RWPE2 (cell line): Measurements from ENCODE around the gene TRABD2A.

ENCODE experiments used
- ATAC-seq: fragments of 200-7000 bp; cut with Tn5 transposase; 3 replicates; pipeline ENCODE4 v1.9.1; 2021; ENCODE audit warnings: low read depth
- DNase-seq: peaks from one replicate; pipeline ENCODE4 v3.0.0-alpha.2; 2020; ENCODE audit warnings: low spot score
- H3K27ac ChIP-seq: fragments of 450-650 bp; 2 replicates; pipeline ENCODE4 v1.5.1; 2017; ENCODE audit warnings: mild to moderate bottlenecking; ENCODE audit not compliant: poor library complexity, severe bottlenecking
- H3K27me3 ChIP-seq: fragments of 250-450 bp; sonication (Bioruptor Pico); 2 replicates; pipeline ENCODE4 v1.5.1; 2021; ENCODE audit warnings: mild to moderate bottlenecking, moderate library complexity; ENCODE audit not compliant: insufficient read depth, poor library complexity, severe bottlenecking
- H3K36me3 ChIP-seq: fragments of 250-450 bp; sonication (Bioruptor Pico); 2 replicates; pipeline ENCODE4 v1.5.1; 2020; ENCODE audit warnings: low read depth, mild to moderate bottlenecking, moderate library complexity
- H3K4me1 ChIP-seq: fragments of 250-450 bp; sonication (Bioruptor Pico); 2 replicates; pipeline ENCODE4 v1.5.1; 2021; ENCODE audit warnings: mild to moderate bottlenecking, moderate library complexity; ENCODE audit not compliant: insufficient read depth, poor library complexity, severe bottlenecking
- H3K4me3 ChIP-seq: fragments of 250-450 bp; sonication (Bioruptor Pico); 2 replicates; pipeline ENCODE4 v1.5.1; 2021; ENCODE audit warnings: mild to moderate bottlenecking, moderate library complexity; ENCODE audit not compliant: severe bottlenecking
- H3K9me3 ChIP-seq: fragments of 250-450 bp; sonication (Bioruptor Pico); 2 replicates; pipeline ENCODE4 v1.5.1; 2021; ENCODE audit warnings: mild to moderate bottlenecking, moderate library complexity; ENCODE audit not compliant: severe bottlenecking
- CTCF ChIP-seq: fragments of 450-650 bp; IDR thresholded peaks from one replicate; pipeline ENCODE4 v1.5.1; 2017; ENCODE audit warnings: mild to moderate bottlenecking, moderate library complexity; ENCODE audit not compliant: poor library complexity, severe bottlenecking

TRABD2A gene

GRCh38 chr2:84856787-84857186 is 24.1 kb downstream of the TRABD2A start:
- ATAC-seq (no peak), DNase-seq (no peak)
- Histone ChIP-seq H3K27me3 (no peaks in the 10 kb centered on the region), H3K4me1 (no peaks in the 10 kb centered on the region), H3K36me3 (no peaks in the 10 kb centered on the region), H3K9me3 (no peaks in the 10 kb centered on the region), H3K27ac (no peak overlapping the region), H3K4me3 (no peak overlapping the region)
- TF ChIP-seq CTCF = no peak

- Histone ChIP-seq H3K36me3 (no peaks in the 10 kb centered on the region), H3K27me3 (no peaks in the 10 kb centered on the region), H3K9me3 (no peaks in the 10 kb centered on the region), H3K4me1 (no peaks in the 10 kb centered on the region), H3K4me3 (no peak overlapping the region), H3K27ac (no peak overlapping the region)
- TF ChIP-seq CTCF = no peak
- DNase-seq = no peak
- ATAC-seq = no peak
These were observed 25.2 kb downstream of the TRABD2A start for GRCh38 chr2:84855731-84856130.

DNA sequence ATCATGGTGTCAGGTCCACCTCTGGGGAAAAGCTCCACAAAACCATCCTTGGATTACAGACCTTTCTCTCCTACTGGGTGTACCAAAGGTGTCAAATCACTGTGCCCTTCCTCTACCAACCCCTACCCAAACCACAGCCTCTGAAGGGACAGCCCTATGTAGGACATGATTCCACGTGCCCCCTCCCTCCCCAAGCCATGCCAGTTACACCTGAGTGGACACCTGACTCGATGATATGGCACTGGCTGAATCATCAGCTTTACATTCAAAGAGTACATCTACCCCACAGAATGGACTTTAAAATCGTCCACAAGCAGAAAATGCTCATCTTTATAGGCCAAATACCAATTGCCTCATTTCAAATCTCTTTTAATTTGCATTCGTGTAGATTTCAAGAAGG is 26.0 kb downstream of the TRABD2A start:
- Histone ChIP-seq H3K27me3 (no peaks in the 10 kb centered on the region), H3K4me1 (no peaks in the 10 kb centered on the region), H3K4me3 (no peak overlapping the region), H3K27ac (no peak overlapping the region), H3K36me3 (no peaks in the 10 kb centered on the region), H3K9me3 (no peaks in the 10 kb centered on the region)
- no peak for TF ChIP-seq CTCF
- ATAC-seq (no peak), DNase-seq (no peak)

GRCh38 chr2:84851876-84852275 is 29.0 kb downstream of the TRABD2A start:
- TF ChIP-seq CTCF = no peak

GRCh38 chr2:84850471-84850870 is 30.4 kb downstream of the TRABD2A start:
- Histone ChIP-seq H3K4me3 (no peak overlapping the region), H3K27me3 (no peaks in the 10 kb centered on the region), H3K9me3 (no peaks in the 10 kb centered on the region), H3K27ac (no peak overlapping the region), H3K36me3 (no peaks in the 10 kb centered on the region), H3K4me1 (peaks cover 6% of the 10 kb centered on the region)
- no peak for DNase-seq
- no peak for ATAC-seq
- TF ChIP-seq CTCF = no peak

More at GRCh38 chr2:84851876-84852275, 29.0 kb downstream of the TRABD2A start:
- Histone ChIP-seq H3K27ac (no peak overlapping the region), H3K4me1 (peaks cover 4% of the 10 kb centered on the region), H3K9me3 (no peaks in the 10 kb centered on the region), H3K36me3 (no peaks in the 10 kb centered on the region), H3K27me3 (no peaks in the 10 kb centered on the region), H3K4me3 (no peak overlapping the region)
- DNase-seq = no peak
- no peak for ATAC-seq
